Uterus (tissue), 2 donors: ENCODE measurements around the gene KCNK6.

Source experiments
- POLR2A ChIP-seq, 2 donors: fragments of 450-650 bp; IDR thresholded peaks; one replicate each; pipeline ENCODE4 v1.6.1; 2016; ENCODE audit warnings: antibody characterized with exemption in 2 of 2, mild to moderate bottlenecking in 1 of 2, moderate library complexity in 1 of 2
- TF ChIP-seq, protein P1 (sequence below), 4 experiments: fragments of 200-600 bp in 2 of 4; fragments of 450-650 bp in 2 of 4; sonication (generic) in 2 of 4; IDR thresholded peaks; one replicate each; pipeline ENCODE4 v1.5.1; 2016 to 2019; ENCODE audit warnings: antibody characterized with exemption in 4 of 4, mild to moderate bottlenecking in 2 of 4, moderate library complexity in 1 of 4

DNA sequence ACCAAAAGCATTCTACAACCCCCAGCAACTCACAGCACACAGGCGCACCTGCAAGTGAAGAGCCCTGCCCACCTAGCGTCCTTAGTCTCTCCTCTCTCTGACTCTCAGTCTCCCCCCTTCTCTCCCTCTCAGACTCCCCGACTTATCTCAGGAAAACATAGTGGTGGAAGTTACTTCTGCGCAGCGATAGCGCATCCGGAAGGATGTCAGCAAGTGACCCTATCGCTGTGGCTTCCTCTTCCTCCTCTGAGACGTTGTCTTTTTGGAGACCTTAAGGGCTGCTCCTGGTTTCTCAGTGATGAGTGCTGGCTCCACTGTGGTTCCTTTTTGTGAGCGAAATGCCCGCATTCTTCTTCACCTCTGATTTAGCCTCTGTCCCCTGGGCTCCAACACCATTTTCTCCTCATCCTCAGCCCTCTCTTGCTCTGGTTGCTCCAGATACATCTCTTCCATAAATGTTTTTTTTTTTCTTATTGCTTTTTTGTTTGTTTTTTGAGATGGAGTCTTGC is 2.5 kb upstream of the KCNK6 start:
- TF ChIP-seq POLR2A (IDR thresholded peaks at IDR 0.05), result no peak
- TF ChIP-seq, protein P1, sequence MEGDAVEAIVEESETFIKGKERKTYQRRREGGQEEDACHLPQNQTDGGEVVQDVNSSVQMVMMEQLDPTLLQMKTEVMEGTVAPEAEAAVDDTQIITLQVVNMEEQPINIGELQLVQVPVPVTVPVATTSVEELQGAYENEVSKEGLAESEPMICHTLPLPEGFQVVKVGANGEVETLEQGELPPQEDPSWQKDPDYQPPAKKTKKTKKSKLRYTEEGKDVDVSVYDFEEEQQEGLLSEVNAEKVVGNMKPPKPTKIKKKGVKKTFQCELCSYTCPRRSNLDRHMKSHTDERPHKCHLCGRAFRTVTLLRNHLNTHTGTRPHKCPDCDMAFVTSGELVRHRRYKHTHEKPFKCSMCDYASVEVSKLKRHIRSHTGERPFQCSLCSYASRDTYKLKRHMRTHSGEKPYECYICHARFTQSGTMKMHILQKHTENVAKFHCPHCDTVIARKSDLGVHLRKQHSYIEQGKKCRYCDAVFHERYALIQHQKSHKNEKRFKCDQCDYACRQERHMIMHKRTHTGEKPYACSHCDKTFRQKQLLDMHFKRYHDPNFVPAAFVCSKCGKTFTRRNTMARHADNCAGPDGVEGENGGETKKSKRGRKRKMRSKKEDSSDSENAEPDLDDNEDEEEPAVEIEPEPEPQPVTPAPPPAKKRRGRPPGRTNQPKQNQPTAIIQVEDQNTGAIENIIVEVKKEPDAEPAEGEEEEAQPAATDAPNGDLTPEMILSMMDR (IDR thresholded peaks at IDR 0.05), result no peak
